IMR-90 (cell line): ENCODE results near the gene PTPN7. TPM values are rescaled to one million over a fixed set of nuclear protein-coding genes. Genes with fewer than 3 reads are reported as not detected.

Source experiments
- ATAC-seq: fragments of 200-7000 bp; cut with Tn5 transposase; 2 replicates; pipeline ENCODE4 v1.9.1; 2020; ENCODE audit warnings: low read depth, mild to moderate bottlenecking, moderate library complexity
- BruUV-seq: library from RNA; stranded (reverse); fragments of 400-500 nt; replicated peaks from 2 replicates; lab custom pipeline; 2021; lab: Mats Ljungman, UMichigan
- CTCF ChIA-PET: fragments of 300-600 bp; formaldehyde crosslinking; extraction: SDS; loops from one replicate; lab custom pipeline; 2021; ENCODE audit warnings: antibody characterized with exemption; lab: Yijun Ruan, JAX
- POLR2A ChIA-PET: fragments of 300-600 bp; sonication (Branson Sonifier 250); formaldehyde crosslinking; loops from one replicate; lab custom pipeline; 2022; ENCODE audit warnings: antibody characterized with exemption; ENCODE audit not compliant: unreplicated experiment; lab: Charles Lee
- DNase-seq: peaks from one replicate; pipeline ENCODE4 v3.0.0; 2013
- H2AFZ ChIP-seq: replicated peaks from 2 replicates; pipeline ENCODE3; 2013; ENCODE audit warnings: low read length, mild to moderate bottlenecking; ENCODE audit not compliant: poor library complexity
- H2AK5ac ChIP-seq: 2 replicates; pipeline ENCODE4 v1.6.1; 2013; ENCODE audit warnings: low read depth, low read length, inconsistent platforms
- H2AK9ac ChIP-seq: replicated peaks from 2 replicates; pipeline ENCODE3; 2013; ENCODE audit warnings: mild to moderate bottlenecking, low read depth, low read length, moderate library complexity; ENCODE audit not compliant: poor library complexity
- H2BK120ac ChIP-seq: 2 replicates; pipeline ENCODE4 v1.6.1; 2013; ENCODE audit warnings: low read depth, low read length, inconsistent platforms
- H2BK15ac ChIP-seq: 3 replicates; pipeline ENCODE4 v1.6.1; 2013; ENCODE audit warnings: low read depth, low read length, inconsistent platforms
- H2BK20ac ChIP-seq: 2 replicates; pipeline ENCODE4 v1.6.1; 2013; ENCODE audit warnings: low read depth, mild to moderate bottlenecking, inconsistent platforms, low read length, moderate library complexity
- H2BK5ac ChIP-seq: 2 replicates; pipeline ENCODE4 v1.6.1; 2013; ENCODE audit warnings: mild to moderate bottlenecking, low read depth, low read length, inconsistent platforms; ENCODE audit not compliant: poor library complexity, severe bottlenecking
- H3K14ac ChIP-seq: replicated peaks from 2 replicates; pipeline ENCODE4 v1.6.1; 2013; ENCODE audit warnings: low read depth, low read length, inconsistent platforms
- H3K18ac ChIP-seq: 2 replicates; pipeline ENCODE4 v1.6.1; 2013; ENCODE audit warnings: low read depth, low read length, control low read depth
- H3K23ac ChIP-seq: 2 replicates; pipeline ENCODE4 v1.6.1; 2013; ENCODE audit warnings: low read depth, low read length, inconsistent platforms
- H3K27ac ChIP-seq: 2 replicates; pipeline ENCODE4 v1.5.1; 2013; ENCODE audit warnings: mild to moderate bottlenecking, control low read depth, low read length; ENCODE audit not compliant: insufficient read depth
- H3K27me3 ChIP-seq: 2 replicates; pipeline ENCODE4 v1.6.1; 2013; ENCODE audit warnings: low read length; ENCODE audit not compliant: control insufficient read depth, insufficient read depth
- H3K36me3 ChIP-seq: 2 replicates; pipeline ENCODE4 v1.6.1; 2013; ENCODE audit warnings: low read length, mixed read lengths; ENCODE audit not compliant: control insufficient read depth, insufficient read depth
- H3K4ac ChIP-seq: 2 replicates; pipeline ENCODE4 v1.6.1; 2013; ENCODE audit warnings: low read depth, low read length, inconsistent platforms
- H3K4me1 ChIP-seq: 2 replicates; pipeline ENCODE4 v1.6.1; 2013; ENCODE audit warnings: low read length, mixed read lengths; ENCODE audit not compliant: control insufficient read depth, insufficient read depth
- H3K4me2 ChIP-seq: 2 replicates; pipeline ENCODE4 v1.6.1; 2013; ENCODE audit warnings: low read depth, mild to moderate bottlenecking, control low read depth, low read length, moderate library complexity
- H3K4me3 ChIP-seq: 2 replicates; pipeline ENCODE4 v1.5.1; 2013; ENCODE audit warnings: low read depth, mild to moderate bottlenecking, control low read depth, low read length, moderate library complexity; ENCODE audit not compliant: insufficient read depth
- H3K56ac ChIP-seq: 2 replicates; pipeline ENCODE4 v1.6.1; 2013; ENCODE audit warnings: low read length, inconsistent platforms; ENCODE audit not compliant: insufficient read depth; ENCODE audit errors: extremely low read depth
- H3K79me1 ChIP-seq, 2 experiments: 2 replicates each; pipeline ENCODE4 v1.6.1; 2013; ENCODE audit warnings: low read length in 2 of 2, inconsistent platforms in 1 of 2, low read depth in 1 of 2
- H3K9ac ChIP-seq: 2 replicates; pipeline ENCODE4 v1.6.1; 2013; ENCODE audit warnings: low read depth, low read length, control low read depth
- H3K9me1 ChIP-seq: 2 replicates; pipeline ENCODE4 v1.6.1; 2013; ENCODE audit warnings: low read length, inconsistent platforms; ENCODE audit not compliant: insufficient read depth
- H3K9me3 ChIP-seq: 2 replicates; pipeline ENCODE4 v1.6.1; 2013; ENCODE audit warnings: low read length; ENCODE audit not compliant: control insufficient read depth, insufficient read depth
- H4K20me1 ChIP-seq: 2 replicates; pipeline ENCODE4 v1.6.1; 2013; ENCODE audit warnings: low read length, inconsistent platforms; ENCODE audit not compliant: insufficient read depth
- H4K5ac ChIP-seq: 2 replicates; pipeline ENCODE4 v1.6.1; 2013; ENCODE audit warnings: mild to moderate bottlenecking, low read depth, low read length, control low read depth
- H4K8ac ChIP-seq, 2 experiments: 2 replicates each; pipeline ENCODE4 v1.6.1; 2013; ENCODE audit warnings: low read depth in 2 of 2, low read length in 2 of 2, control low read depth in 1 of 2, inconsistent platforms in 1 of 2
- H4K91ac ChIP-seq: 2 replicates; pipeline ENCODE4 v1.6.1; 2013; ENCODE audit warnings: low read depth, low read length, inconsistent platforms; ENCODE audit not compliant: insufficient read depth
- BHLHE40 ChIP-seq: fragments of 150-350 bp; IDR thresholded peaks from 2 replicates; pipeline ENCODE4 v1.6.1; 2016; ENCODE audit warnings: mild to moderate bottlenecking, low read depth, low read length
- CEBPB ChIP-seq: IDR thresholded peaks from 2 replicates; pipeline ENCODE4 v1.6.1; 2012; ENCODE audit warnings: low read depth, low read length, improper control_type of control experiment
- CHD1 ChIP-seq: IDR thresholded peaks from 2 replicates; pipeline ENCODE4 v1.6.1; 2012; ENCODE audit warnings: low read depth, low read length, improper control_type of control experiment
- CTCF ChIP-seq: conservative IDR thresholded peaks from 2 replicates; pipeline ENCODE4 v1.5.1; 2012; ENCODE audit warnings: mild to moderate bottlenecking, low read depth, low read length, improper control_type of control experiment
- FOS ChIP-seq: fragments of 150-350 bp; IDR thresholded peaks from 2 replicates; pipeline ENCODE4 v1.6.1; 2016; ENCODE audit warnings: low read depth, low read length
- MAZ ChIP-seq: IDR thresholded peaks from 2 replicates; pipeline ENCODE4 v1.6.1; 2012; ENCODE audit warnings: low read depth, mild to moderate bottlenecking, low read length, improper control_type of control experiment, moderate library complexity, borderline replicate concordance
- MXI1 ChIP-seq: IDR thresholded peaks from 2 replicates; pipeline ENCODE4 v1.6.1; 2012; ENCODE audit warnings: low read depth, mild to moderate bottlenecking, low read length, moderate library complexity, borderline replicate concordance
- NFE2L2 ChIP-seq: fragments of 150-350 bp; IDR thresholded peaks from 2 replicates; pipeline ENCODE4 v1.6.1; 2016; ENCODE audit warnings: low read depth, mild to moderate bottlenecking, low read length
- RAD21 ChIP-seq: IDR thresholded peaks from 2 replicates; pipeline ENCODE4 v1.6.1; 2012; ENCODE audit warnings: low read length, improper control_type of control experiment
- RFX5 ChIP-seq: IDR thresholded peaks from 2 replicates; pipeline ENCODE4 v1.8.0; 2012; ENCODE audit warnings: low read depth, mild to moderate bottlenecking, low read length, moderate library complexity
- SMC3 ChIP-seq: fragments of 150-350 bp; IDR thresholded peaks from 2 replicates; pipeline ENCODE4 v1.6.1; 2016; ENCODE audit warnings: low read depth, mild to moderate bottlenecking, antibody characterized with exemption, low read length, moderate library complexity
- USF2 ChIP-seq: fragments of 150-350 bp; IDR thresholded peaks from 2 replicates; pipeline ENCODE4 v1.6.1; 2017; ENCODE audit warnings: mild to moderate bottlenecking, antibody characterized with exemption, low read length, low read depth
- WGBS, 2 experiments: methylation state at CpG; one replicate each; pipeline versions ENCODE4 v1.1.5 to v1.1.7; 2013; ENCODE audit warnings: missing lambda C conversion rate in 2 of 2; ENCODE audit not compliant: insufficient read length in 1 of 2; ENCODE audit errors: extremely low coverage in 2 of 2; 5-methylcytosine and 5-hydroxymethylcytosine counted together
- dilution Hi-C: fragments of 300-500 bp; cut with HindIII; formaldehyde crosslinking; loops from one replicate; pipeline ENCODE4 v1.14.3; 2018; ENCODE audit warnings: low sequenced_read_pairs; ENCODE audit not compliant: unreplicated experiment
- in situ Hi-C: fragments of 300-500 bp; cut with MboI; formaldehyde crosslinking; loops from 3 replicates; pipeline ENCODE4 v1.14.3; 2019; ENCODE audit warnings: low sequenced_read_pairs, inconsistent platforms, mixed read lengths
- intact Hi-C: fragments of 100-400 bp; cut with micrococcal nuclease; formaldehyde crosslinking; loops from 2 replicates; pipeline ENCODE4 v1.10.0; 2022
- polyA plus RNA-seq, 3 experiments: library from polyadenylated mRNA; depleted of rRNA; stranded (reverse); fragments of >200 nt; gene quantifications; 2 replicates each; pipeline ENCODE4 v1.2.3, GENCODE V29; 2012; ENCODE audit warnings: low replicate concordance in 1 of 3
- total RNA-seq: library from RNA; depleted of rRNA; stranded (reverse); fragments of >200 nt; gene quantifications from 2 replicates; pipeline ENCODE4 v1.2.3, GENCODE V29; 2012

The PTPN7 gene
- total and polyA plus RNA-seq, 2 of the 4 experiments (the other 2 are of a cell fraction) = 0.05 TPM; not detected in 1

GRCh38 chr1:202160377-202160940 is at the start of gene PTPN7 (continued):
- TF ChIP-seq MAZ (no peak), RAD21 (no peak)

- dilution Hi-C loops = no loop called here
- WGBS, 2 experiments = 40% methylated on average over 1 of the region's 11 CpGs; no CpG with 5 or more reads in 1 of the 2 experiments
Measured at GRCh38 chr1:202208351-202208857, 48.0 kb upstream of the PTPN7 start.

More at GRCh38 chr1:202208351-202208857, 48.0 kb upstream of the PTPN7 start:
- Histone ChIP-seq H2BK15ac (no peak overlapping the region), H3K4me1 (no peaks in the 10 kb centered on the region), H3K23ac (no peak overlapping the region), H3K14ac (no peak overlapping the region), H2BK5ac (no peak overlapping the region), H2AFZ (no peak overlapping the region), H3K27ac (no peak overlapping the region), H2BK20ac (no peak overlapping the region), H3K4me2 (no peak overlapping the region), H3K9ac (no peak overlapping the region), H4K91ac (no peak overlapping the region), H2BK120ac (no peak overlapping the region), H3K9me3 (no peaks in the 10 kb centered on the region; the same call in 1 of the 2 replicates), H3K36me3 (no peaks in the 10 kb centered on the region), H3K27me3 (peaks cover 55% of the 10 kb centered on the region), H2AK9ac (no peak overlapping the region), H3K9me1 (no peaks in the 10 kb centered on the region), H3K56ac (no peak overlapping the region), H3K4ac (no peak overlapping the region), H3K18ac (no peak overlapping the region), H3K4me3 (no peak overlapping the region), H4K5ac (no peak overlapping the region), H2AK5ac (no peak overlapping the region), H4K20me1 (no peaks in the 10 kb centered on the region), H3K79me1 (no peaks in the 10 kb centered on the region), H4K8ac (no peak overlapping the region)
- DNase-seq (no peak), ATAC-seq (no peak)
- POLR2A ChIA-PET = no interaction called here
- CTCF ChIA-PET = no interaction called here
- in situ Hi-C loops (no loop called here), intact Hi-C loops (no loop called here)
- TF ChIP-seq MXI1 (no peak), CEBPB (no peak), MAZ (no peak), USF2 (no peak), FOS (no peak), SMC3 (no peak), CHD1 (no peak), RFX5 (no peak), CTCF (no peak), BHLHE40 (no peak), RAD21 (no peak), NFE2L2 (no peak)
- no TSS peak for BruUV-seq
